Liver (tissue), 9 donors: ENCODE data around the gene PIP5KL1. TPM values are rescaled to one million over a fixed set of nuclear protein-coding genes. Genes with fewer than 3 reads are reported as not detected.
A peak's percentile ranks its signal among the peaks of the same experiment; 100 is the strongest.

ENCODE experiments used
- DNase-seq: peaks from one replicate; pipeline ENCODE4 v3.0.0-alpha.2; 2017; ENCODE audit warnings: low spot score
- H3K27ac ChIP-seq, 2 donors: one replicate each; pipeline ENCODE4 v1.7.0; 2013; ENCODE audit warnings: inconsistent platforms in 2 of 2, low read length in 2 of 2, control low read depth in 1 of 2, low read depth in 1 of 2, mild to moderate bottlenecking in 1 of 2
- H3K27me3 ChIP-seq, 4 donors: one replicate each; pipeline versions ENCODE4 v1.6.1 to v1.7.0; 2013; ENCODE audit warnings: low read length in 3 of 4, inconsistent platforms in 1 of 4, mild to moderate bottlenecking in 1 of 4, moderate library complexity in 1 of 4; ENCODE audit not compliant: control insufficient read depth in 4 of 4, insufficient read depth in 4 of 4
- H3K36me3 ChIP-seq, 4 donors: one replicate each; pipeline versions ENCODE4 v1.6.1 to v1.7.0; 2013; ENCODE audit warnings: low read length in 3 of 4, mild to moderate bottlenecking in 3 of 4, low read depth in 1 of 4, moderate library complexity in 1 of 4; ENCODE audit not compliant: control insufficient read depth in 4 of 4, insufficient read depth in 3 of 4
- H3K4me1 ChIP-seq, 4 donors: one replicate each; pipeline versions ENCODE4 v1.6.1 to v1.7.0; 2013; ENCODE audit warnings: low read length in 3 of 4, mild to moderate bottlenecking in 3 of 4, moderate library complexity in 1 of 4; ENCODE audit not compliant: control insufficient read depth in 4 of 4, insufficient read depth in 4 of 4
- H3K4me3 ChIP-seq, 3 donors: one replicate each; pipeline versions ENCODE4 v1.6.1 to v1.7.0; 2013; ENCODE audit warnings: low read length in 3 of 3, control low read depth in 1 of 3, low read depth in 1 of 3, mild to moderate bottlenecking in 1 of 3
- H3K9ac ChIP-seq, 2 donors: one replicate each; pipeline ENCODE4 v1.7.0; 2013; ENCODE audit warnings: low read length in 2 of 2, mild to moderate bottlenecking in 2 of 2, moderate library complexity in 2 of 2, control low read depth in 1 of 2, low read depth in 1 of 2
- H3K9me3 ChIP-seq, 4 donors: one replicate each; pipeline versions ENCODE4 v1.6.1 to v1.7.0; 2013; ENCODE audit warnings: low read length in 3 of 4; ENCODE audit not compliant: control insufficient read depth in 4 of 4
- EGR1 ChIP-seq, 2 donors: IDR thresholded peaks; 2 replicates each; pipeline ENCODE4 v1.6.1; 2016 to 2018; ENCODE audit warnings: antibody characterized with exemption in 2 of 2, low read depth in 2 of 2
- FOXA1 ChIP-seq: IDR thresholded peaks from 2 replicates; pipeline ENCODE4 v1.6.1; 2016; ENCODE audit warnings: antibody characterized with exemption
- GABPA ChIP-seq, 2 donors: IDR thresholded peaks in 1 of 2; conservative IDR thresholded peaks in 1 of 2; 2 replicates each; pipeline ENCODE4 v1.6.1; 2016; ENCODE audit warnings: antibody characterized with exemption in 2 of 2, mild to moderate bottlenecking in 1 of 2, moderate library complexity in 1 of 2
- JUND ChIP-seq, 2 donors: IDR thresholded peaks; 2 replicates each; pipeline ENCODE4 v1.6.1; 2016; ENCODE audit warnings: antibody characterized with exemption in 2 of 2
- NR2F2 ChIP-seq: IDR thresholded peaks from 2 replicates; pipeline ENCODE4 v1.6.1; 2016; ENCODE audit warnings: antibody characterized with exemption
- SP1 ChIP-seq: IDR thresholded peaks from 2 replicates; pipeline ENCODE4 v1.6.1; 2018; ENCODE audit warnings: antibody characterized with exemption, mild to moderate bottlenecking
- TAF1 ChIP-seq: conservative IDR thresholded peaks from 2 replicates; pipeline ENCODE4 v1.6.1; 2016; ENCODE audit warnings: antibody characterized with exemption, mild to moderate bottlenecking
- WGBS: extraction: QIAGEN DNeasy Blood & Tissue Kit; methylation state at CpG from one replicate; pipeline ENCODE4 v1.1.7; 2013; 5-methylcytosine and 5-hydroxymethylcytosine counted together
- polyA plus RNA-seq, 2 donors: library from polyadenylated mRNA; stranded (reverse) in 1 of 2; unstranded in 1 of 2; fragments of 200-250 nt in 1 of 2; fragments of >200 nt in 1 of 2; fragmentation: Nextera tagmentation in 1 of 2; extraction: Ambion mirVana in 1 of 2; gene quantifications; one replicate each; pipeline versions ENCODE4 v1.2.1 to v1.2.3, GENCODE V29; 2013 to 2015
- total RNA-seq, 2 donors: library from RNA; depleted of rRNA; stranded (reverse); fragments of >200 nt; gene quantifications; one replicate each; pipeline ENCODE4 v1.2.3, GENCODE V29; 2014
- TF ChIP-seq, protein P1 (sequence below): IDR thresholded peaks from 2 replicates; pipeline ENCODE4 v1.6.1; 2016; ENCODE audit warnings: antibody characterized with exemption
- TF ChIP-seq, protein P2 (sequence below): IDR thresholded peaks from 2 replicates; pipeline ENCODE4 v1.6.1; 2016; ENCODE audit warnings: antibody characterized with exemption, mild to moderate bottlenecking
- TF ChIP-seq, protein P3 (sequence below): fragments of 150-350 bp; IDR thresholded peaks from 2 replicates; pipeline ENCODE4 v1.5.1; 2017; ENCODE audit warnings: improper control_type of control experiment, low read depth, low read length; ENCODE audit not compliant: missing input control
- TF ChIP-seq, protein P4 (sequence below): IDR thresholded peaks from 2 replicates; pipeline ENCODE4 v1.6.1; 2016; ENCODE audit warnings: antibody characterized with exemption
- donor health status: healthy.
- donor health status: healthy.
- donor health status: healthy.
- donor health status: healthy.
- donor health status: healthy.

Gene PIP5KL1
- total and polyA plus RNA-seq, 4 donors, result 0.06 to 1.5 (median 0.49) TPM

DNA sequence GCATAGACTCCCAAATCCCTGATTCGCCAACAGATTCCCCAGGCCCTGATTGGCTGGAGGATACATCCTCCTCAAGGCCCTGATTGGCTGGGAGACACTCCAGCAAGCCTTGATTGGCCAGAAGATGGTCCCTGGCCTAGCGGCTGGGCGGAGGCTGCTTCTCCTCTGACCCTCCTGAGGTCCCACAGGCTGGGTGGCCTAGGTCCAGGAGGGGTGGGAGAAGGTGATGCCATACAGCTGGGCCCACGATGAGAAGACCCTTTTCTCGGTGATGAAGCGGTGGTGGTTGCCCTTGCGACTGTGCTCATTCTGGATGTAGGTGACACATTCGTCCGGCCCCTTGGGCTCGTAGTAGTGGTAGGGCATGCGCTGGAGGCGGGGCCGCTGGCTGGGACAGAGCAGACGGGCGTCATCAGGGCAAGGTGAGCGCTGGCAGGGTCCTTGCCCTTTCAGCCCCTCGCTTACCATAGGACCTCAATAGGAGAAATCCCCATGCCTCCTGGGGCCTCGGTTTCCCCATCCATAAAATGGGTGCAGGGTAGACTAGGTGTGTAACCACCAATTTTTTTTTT is 44.1 kb downstream of the PIP5KL1 start:
- Histone ChIP-seq H3K4me3 (no peak overlapping the region), H3K4me1 (no peaks in the 10 kb centered on the region), H3K27ac (no peak overlapping the region), H3K36me3 (peaks cover 14 to 34% (median 21%) of the 10 kb centered on the region in 4 donors), H3K9ac (no peak overlapping the region), H3K9me3 (no peaks in the 10 kb centered on the region), H3K27me3 (no peaks in the 10 kb centered on the region)
- whole genome bisulfite sequencing, result 97% methylated on average over 18 of the region's 18 CpGs
- peak; percentile 48 for TF ChIP-seq SP1
- TF ChIP-seq, protein P1, sequence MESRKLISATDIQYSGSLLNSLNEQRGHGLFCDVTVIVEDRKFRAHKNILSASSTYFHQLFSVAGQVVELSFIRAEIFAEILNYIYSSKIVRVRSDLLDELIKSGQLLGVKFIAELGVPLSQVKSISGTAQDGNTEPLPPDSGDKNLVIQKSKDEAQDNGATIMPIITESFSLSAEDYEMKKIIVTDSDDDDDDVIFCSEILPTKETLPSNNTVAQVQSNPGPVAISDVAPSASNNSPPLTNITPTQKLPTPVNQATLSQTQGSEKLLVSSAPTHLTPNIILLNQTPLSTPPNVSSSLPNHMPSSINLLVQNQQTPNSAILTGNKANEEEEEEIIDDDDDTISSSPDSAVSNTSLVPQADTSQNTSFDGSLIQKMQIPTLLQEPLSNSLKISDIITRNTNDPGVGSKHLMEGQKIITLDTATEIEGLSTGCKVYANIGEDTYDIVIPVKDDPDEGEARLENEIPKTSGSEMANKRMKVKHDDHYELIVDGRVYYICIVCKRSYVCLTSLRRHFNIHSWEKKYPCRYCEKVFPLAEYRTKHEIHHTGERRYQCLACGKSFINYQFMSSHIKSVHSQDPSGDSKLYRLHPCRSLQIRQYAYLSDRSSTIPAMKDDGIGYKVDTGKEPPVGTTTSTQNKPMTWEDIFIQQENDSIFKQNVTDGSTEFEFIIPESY, result no peak
- DNase-seq, result no peak

DNA sequence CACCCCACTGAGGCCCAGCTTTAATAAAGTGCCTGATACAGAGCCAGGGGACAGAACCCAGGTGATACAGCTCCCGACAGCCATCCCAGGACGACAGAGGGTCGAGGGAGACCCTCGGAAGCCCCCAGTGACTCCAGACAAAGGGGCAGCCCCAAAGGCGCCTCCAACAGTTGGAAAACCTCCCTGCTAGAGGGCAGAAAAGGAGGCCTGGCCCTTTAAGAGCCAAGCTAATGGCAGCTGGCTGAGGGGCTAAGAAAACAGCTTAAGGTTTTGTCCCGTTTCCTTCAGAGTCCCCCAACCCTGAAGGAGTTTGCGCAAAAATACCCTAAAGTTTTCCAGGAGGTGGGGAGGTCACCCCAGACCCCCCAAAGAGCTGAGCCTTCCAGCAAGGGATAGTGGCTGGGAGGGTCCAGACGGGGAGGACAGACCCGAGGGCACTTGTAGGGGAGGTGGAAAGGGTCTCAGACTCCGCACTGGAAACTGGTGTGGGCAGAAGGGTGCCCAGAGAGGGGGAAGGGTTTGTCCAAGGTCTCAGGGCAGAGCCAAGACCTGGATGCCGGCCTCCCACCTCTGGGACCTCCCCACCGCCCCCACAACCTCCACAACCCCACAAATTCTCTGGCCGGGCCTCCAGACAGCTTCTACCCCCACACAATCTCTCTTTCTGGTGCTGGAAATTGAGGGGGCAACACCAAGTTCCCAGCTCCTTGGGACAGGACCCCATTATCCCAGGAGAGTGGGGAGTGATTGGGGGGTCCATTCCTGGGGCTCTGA is 44.9 kb downstream of the PIP5KL1 start:
- peaks cover 11 to 31% (median 20%) of the 10 kb centered on the region in 4 donors for H3K36me3 ChIP-seq
- H3K27me3 ChIP-seq, result no peaks in the 10 kb centered on the region
- H3K9me3 ChIP-seq, result no peaks in the 10 kb centered on the region
- no peak for DNase-seq
- TF ChIP-seq, protein P1, result no peak
- TF ChIP-seq, protein P2, sequence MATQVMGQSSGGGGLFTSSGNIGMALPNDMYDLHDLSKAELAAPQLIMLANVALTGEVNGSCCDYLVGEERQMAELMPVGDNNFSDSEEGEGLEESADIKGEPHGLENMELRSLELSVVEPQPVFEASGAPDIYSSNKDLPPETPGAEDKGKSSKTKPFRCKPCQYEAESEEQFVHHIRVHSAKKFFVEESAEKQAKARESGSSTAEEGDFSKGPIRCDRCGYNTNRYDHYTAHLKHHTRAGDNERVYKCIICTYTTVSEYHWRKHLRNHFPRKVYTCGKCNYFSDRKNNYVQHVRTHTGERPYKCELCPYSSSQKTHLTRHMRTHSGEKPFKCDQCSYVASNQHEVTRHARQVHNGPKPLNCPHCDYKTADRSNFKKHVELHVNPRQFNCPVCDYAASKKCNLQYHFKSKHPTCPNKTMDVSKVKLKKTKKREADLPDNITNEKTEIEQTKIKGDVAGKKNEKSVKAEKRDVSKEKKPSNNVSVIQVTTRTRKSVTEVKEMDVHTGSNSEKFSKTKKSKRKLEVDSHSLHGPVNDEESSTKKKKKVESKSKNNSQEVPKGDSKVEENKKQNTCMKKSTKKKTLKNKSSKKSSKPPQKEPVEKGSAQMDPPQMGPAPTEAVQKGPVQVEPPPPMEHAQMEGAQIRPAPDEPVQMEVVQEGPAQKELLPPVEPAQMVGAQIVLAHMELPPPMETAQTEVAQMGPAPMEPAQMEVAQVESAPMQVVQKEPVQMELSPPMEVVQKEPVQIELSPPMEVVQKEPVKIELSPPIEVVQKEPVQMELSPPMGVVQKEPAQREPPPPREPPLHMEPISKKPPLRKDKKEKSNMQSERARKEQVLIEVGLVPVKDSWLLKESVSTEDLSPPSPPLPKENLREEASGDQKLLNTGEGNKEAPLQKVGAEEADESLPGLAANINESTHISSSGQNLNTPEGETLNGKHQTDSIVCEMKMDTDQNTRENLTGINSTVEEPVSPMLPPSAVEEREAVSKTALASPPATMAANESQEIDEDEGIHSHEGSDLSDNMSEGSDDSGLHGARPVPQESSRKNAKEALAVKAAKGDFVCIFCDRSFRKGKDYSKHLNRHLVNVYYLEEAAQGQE, result no peak
- TF ChIP-seq, protein P3, sequence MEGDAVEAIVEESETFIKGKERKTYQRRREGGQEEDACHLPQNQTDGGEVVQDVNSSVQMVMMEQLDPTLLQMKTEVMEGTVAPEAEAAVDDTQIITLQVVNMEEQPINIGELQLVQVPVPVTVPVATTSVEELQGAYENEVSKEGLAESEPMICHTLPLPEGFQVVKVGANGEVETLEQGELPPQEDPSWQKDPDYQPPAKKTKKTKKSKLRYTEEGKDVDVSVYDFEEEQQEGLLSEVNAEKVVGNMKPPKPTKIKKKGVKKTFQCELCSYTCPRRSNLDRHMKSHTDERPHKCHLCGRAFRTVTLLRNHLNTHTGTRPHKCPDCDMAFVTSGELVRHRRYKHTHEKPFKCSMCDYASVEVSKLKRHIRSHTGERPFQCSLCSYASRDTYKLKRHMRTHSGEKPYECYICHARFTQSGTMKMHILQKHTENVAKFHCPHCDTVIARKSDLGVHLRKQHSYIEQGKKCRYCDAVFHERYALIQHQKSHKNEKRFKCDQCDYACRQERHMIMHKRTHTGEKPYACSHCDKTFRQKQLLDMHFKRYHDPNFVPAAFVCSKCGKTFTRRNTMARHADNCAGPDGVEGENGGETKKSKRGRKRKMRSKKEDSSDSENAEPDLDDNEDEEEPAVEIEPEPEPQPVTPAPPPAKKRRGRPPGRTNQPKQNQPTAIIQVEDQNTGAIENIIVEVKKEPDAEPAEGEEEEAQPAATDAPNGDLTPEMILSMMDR, result no peak
- TF ChIP-seq, protein P4, sequence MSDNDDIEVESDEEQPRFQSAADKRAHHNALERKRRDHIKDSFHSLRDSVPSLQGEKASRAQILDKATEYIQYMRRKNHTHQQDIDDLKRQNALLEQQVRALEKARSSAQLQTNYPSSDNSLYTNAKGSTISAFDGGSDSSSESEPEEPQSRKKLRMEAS, result no peak
- no peak for TF ChIP-seq NR2F2
- TF ChIP-seq FOXA1, result no peak
- no peak for TF ChIP-seq SP1
- TF ChIP-seq TAF1, result no peak
- TF ChIP-seq EGR1 (IDR thresholded peaks at IDR 0.05; ENCODE audit: low read depth in 2 of 2), result no peak
- no peak for TF ChIP-seq JUND (IDR thresholded peaks at IDR 0.05)
- no peak for TF ChIP-seq GABPA (IDR thresholded peaks at IDR 0.05 in 1 of 2, conservative IDR thresholded peaks at IDR 0.05 in 1 of 2)
- H3K27ac ChIP-seq, result no peak overlapping the region
- H3K4me1 ChIP-seq, result no peaks in the 10 kb centered on the region
- H3K9ac ChIP-seq, result no peak overlapping the region
- H3K4me3 ChIP-seq, result no peak overlapping the region
- WGBS, result 83% methylated on average over 13 of the region's 13 CpGs
